PFSK-1 (cell line): ENCODE data around the gene EIF2AK3.

Experiments used
- FOXP2 ChIP-seq: optimal IDR thresholded peaks from 2 replicates; pipeline ENCODE3; 2011; ENCODE audit warnings: borderline replicate concordance, control low read depth, inconsistent platforms; ENCODE audit not compliant: insufficient read depth; ENCODE audit errors: extremely low read length, extremely low read depth
- POLR2AphosphoS5 ChIP-seq: IDR thresholded peaks from 2 replicates; pipeline ENCODE4 v1.6.1; 2012; ENCODE audit warnings: low read depth, mild to moderate bottlenecking, control low read depth, low read length, moderate library complexity
- SIN3A ChIP-seq: IDR thresholded peaks from 2 replicates; pipeline ENCODE4 v1.6.1; 2012; ENCODE audit warnings: mild to moderate bottlenecking, low read length, moderate library complexity, borderline replicate concordance; ENCODE audit not compliant: insufficient read depth
- TAF1 ChIP-seq: IDR thresholded peaks from 2 replicates; pipeline ENCODE4 v1.6.1; 2012; ENCODE audit warnings: low read length, control low read depth, borderline replicate concordance; ENCODE audit not compliant: insufficient read depth
- TF ChIP-seq, protein P1 (sequence below), 2 experiments: IDR thresholded peaks; 2 replicates each; pipeline versions ENCODE4 v1.6.1 to v1.8.0; 2011 to 2012; ENCODE audit warnings: low read depth in 2 of 2, low read length in 2 of 2, control low read depth in 1 of 2, inconsistent platforms in 1 of 2, mild to moderate bottlenecking in 1 of 2, moderate library complexity in 1 of 2; ENCODE audit not compliant: insufficient read depth in 1 of 2

Gene EIF2AK3

DNA sequence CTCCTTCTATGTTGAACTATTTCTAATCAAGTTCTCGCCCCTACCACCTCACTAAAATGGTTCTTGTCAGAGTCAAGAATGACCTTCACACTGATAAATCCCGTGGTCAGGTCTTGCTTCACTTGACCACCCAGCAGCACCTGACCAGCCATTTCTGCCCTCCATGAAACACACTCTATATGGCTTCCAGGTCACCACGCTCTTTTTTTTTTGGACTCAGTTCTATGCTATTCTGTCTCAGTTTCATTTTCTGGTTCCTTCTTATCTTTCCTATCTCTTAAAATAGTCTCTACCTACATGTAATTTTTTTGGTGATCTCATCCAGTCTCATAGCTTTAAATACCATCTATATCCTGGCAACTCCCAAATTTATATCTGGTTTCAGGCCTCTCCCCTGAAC lies 11.4 kb downstream of the EIF2AK3 start:
- TF ChIP-seq FOXP2 (no peak), SIN3A (no peak), TAF1 (no peak), POLR2AphosphoS5 (no peak)
- TF ChIP-seq, protein P1, sequence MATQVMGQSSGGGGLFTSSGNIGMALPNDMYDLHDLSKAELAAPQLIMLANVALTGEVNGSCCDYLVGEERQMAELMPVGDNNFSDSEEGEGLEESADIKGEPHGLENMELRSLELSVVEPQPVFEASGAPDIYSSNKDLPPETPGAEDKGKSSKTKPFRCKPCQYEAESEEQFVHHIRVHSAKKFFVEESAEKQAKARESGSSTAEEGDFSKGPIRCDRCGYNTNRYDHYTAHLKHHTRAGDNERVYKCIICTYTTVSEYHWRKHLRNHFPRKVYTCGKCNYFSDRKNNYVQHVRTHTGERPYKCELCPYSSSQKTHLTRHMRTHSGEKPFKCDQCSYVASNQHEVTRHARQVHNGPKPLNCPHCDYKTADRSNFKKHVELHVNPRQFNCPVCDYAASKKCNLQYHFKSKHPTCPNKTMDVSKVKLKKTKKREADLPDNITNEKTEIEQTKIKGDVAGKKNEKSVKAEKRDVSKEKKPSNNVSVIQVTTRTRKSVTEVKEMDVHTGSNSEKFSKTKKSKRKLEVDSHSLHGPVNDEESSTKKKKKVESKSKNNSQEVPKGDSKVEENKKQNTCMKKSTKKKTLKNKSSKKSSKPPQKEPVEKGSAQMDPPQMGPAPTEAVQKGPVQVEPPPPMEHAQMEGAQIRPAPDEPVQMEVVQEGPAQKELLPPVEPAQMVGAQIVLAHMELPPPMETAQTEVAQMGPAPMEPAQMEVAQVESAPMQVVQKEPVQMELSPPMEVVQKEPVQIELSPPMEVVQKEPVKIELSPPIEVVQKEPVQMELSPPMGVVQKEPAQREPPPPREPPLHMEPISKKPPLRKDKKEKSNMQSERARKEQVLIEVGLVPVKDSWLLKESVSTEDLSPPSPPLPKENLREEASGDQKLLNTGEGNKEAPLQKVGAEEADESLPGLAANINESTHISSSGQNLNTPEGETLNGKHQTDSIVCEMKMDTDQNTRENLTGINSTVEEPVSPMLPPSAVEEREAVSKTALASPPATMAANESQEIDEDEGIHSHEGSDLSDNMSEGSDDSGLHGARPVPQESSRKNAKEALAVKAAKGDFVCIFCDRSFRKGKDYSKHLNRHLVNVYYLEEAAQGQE (IDR thresholded peaks at IDR 0.05; ENCODE audit: insufficient read depth in 1 of 2, low read depth in 2 of 2, low read length in 2 of 2): no peak

DNA sequence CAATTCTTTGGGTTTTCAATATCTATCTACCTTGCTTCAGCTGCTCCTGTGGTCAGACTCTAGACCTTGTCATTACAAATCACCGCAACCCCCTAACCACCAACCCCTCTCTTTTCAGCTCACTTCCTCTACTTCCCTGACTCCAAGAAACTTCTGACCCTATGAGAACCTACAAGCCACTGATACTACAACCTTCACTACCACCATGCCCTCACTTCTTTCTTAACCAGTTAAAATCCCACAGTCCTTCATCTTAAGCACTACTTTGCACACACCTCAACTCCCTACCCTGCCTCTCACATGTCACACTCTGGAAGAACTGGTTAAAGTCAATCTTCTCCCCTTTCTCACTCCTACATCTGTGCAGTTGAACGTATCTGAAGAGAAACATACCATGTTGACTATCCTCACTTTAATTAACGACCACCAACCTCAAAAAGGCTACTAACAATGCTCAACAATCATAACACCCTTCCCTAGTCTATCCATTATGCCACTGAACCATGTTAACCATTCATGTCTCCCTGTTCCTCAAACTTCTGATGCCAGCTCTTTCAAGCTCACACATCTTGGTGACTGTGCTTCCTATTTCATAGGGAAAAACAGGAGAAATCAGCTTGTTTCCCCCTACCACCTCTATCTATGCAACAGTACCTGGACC lies 12.6 kb downstream of the EIF2AK3 start:
- TF ChIP-seq POLR2AphosphoS5 (no peak), TAF1 (no peak), FOXP2 (no peak), SIN3A (no peak)
- TF ChIP-seq, protein P1 (IDR thresholded peaks at IDR 0.05; ENCODE audit: insufficient read depth in 1 of 2, low read depth in 2 of 2, low read length in 2 of 2): no peak

DNA sequence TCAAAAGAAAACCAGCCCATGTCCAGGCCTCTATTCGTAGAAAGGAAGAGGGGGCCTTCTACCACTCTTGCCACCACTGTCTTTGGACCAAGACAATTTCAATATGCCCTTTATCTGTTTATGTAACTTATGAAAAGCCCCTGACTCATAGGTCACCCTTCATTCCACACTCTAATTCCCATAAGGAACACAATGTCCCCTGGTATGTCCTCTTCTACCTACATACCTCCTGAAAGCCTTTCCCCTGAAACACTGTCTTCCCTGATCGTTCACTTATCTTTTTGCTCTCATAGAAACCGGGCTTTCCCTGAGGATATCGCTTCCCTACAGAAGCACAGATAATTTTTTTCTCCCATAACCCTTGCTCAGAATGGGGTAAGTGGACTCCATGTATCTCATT lies 13.3 kb downstream of the EIF2AK3 start:
- TF ChIP-seq SIN3A (no peak), TAF1 (no peak), FOXP2 (no peak), POLR2AphosphoS5 (no peak)
- TF ChIP-seq, protein P1 (IDR thresholded peaks at IDR 0.05; ENCODE audit: insufficient read depth in 1 of 2, low read depth in 2 of 2, low read length in 2 of 2): no peak

DNA sequence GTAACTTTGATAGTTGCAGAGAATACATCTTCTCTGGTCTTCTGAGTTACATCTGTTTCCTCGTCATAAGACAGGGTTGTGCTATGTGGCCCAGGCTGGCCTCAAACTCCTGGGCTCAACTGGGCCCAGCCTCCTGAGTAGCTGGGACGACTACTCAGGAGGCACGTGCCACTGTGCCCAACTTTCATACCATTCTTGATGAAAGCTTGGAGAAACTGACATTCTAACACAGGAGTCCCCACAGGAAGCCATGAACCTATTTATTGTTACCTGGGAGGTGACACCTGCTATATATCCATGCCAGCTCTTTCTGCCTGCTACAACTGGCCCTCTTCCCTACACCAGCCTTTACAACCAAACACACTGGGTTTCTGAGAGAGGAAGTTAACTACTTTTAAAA lies 19.1 kb downstream of the EIF2AK3 start:
- TF ChIP-seq, protein P1 (IDR thresholded peaks at IDR 0.05; ENCODE audit: insufficient read depth in 1 of 2, low read depth in 2 of 2, low read length in 2 of 2): no peak
- TF ChIP-seq POLR2AphosphoS5: no peak
- TF ChIP-seq FOXP2: no peak
- TF ChIP-seq SIN3A: no peak
- no peak for TF ChIP-seq TAF1

DNA sequence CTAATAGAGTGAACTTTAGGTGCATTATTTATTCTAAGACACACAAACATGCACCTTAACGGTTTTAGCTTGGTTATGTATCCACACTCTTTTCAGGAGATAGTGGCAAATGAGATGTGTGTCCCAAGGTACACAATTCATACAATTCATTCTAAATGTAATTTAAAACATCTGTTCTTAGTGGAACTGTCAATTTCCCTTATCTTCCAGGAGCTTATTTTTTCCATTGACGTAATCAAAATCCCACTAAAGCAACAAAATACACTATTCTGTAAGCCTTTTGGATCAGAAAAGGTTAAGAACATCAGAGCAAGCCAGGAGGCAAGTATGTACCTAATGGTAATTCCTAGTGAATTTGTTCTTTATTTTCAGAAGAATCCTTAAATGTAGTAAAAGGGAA lies 19.8 kb downstream of the EIF2AK3 start:
- TF ChIP-seq FOXP2: no peak
- no peak for TF ChIP-seq TAF1
- TF ChIP-seq, protein P1 (IDR thresholded peaks at IDR 0.05; ENCODE audit: insufficient read depth in 1 of 2, low read depth in 2 of 2, low read length in 2 of 2): no peak
- no peak for TF ChIP-seq SIN3A
- TF ChIP-seq POLR2AphosphoS5: no peak
